Spleen (tissue), 11 donors: Measurements from ENCODE around the gene WNT6. TPM values are rescaled to one million over a fixed set of nuclear protein-coding genes. Genes with fewer than 3 reads are reported as not detected.

Source experiments
- DNase-seq: peaks from one replicate; pipeline ENCODE4 v3.0.0-alpha.2; 2020
- H3K27ac ChIP-seq, 8 donors: fragments of 200-600 bp; sonication (generic) in 7 of 8; 1 replicate in 4 of 8; 2 replicates in 4 of 8; pipeline versions ENCODE4 v1.5.0 to v1.8.0; 2016 to 2021; ENCODE audit warnings: inconsistent platforms in 4 of 8, mild to moderate bottlenecking in 4 of 8, moderate library complexity in 1 of 8
- H3K27me3 ChIP-seq, 7 donors: fragments of 200-600 bp; sonication (generic) in 6 of 7; replicated peaks in 1 of 7; 1 replicate in 4 of 7; 2 replicates in 3 of 7; pipeline versions ENCODE4 v1.5.0 to v1.8.0; 2016 to 2021; ENCODE audit warnings: inconsistent platforms in 3 of 7, mild to moderate bottlenecking in 1 of 7
- H3K36me3 ChIP-seq, 6 donors: fragments of 200-600 bp; sonication (generic) in 5 of 6; 1 replicate in 4 of 6; 2 replicates in 2 of 6; pipeline versions ENCODE4 v1.5.0 to v1.8.0; 2016 to 2021; ENCODE audit warnings: inconsistent platforms in 2 of 6
- H3K4me1 ChIP-seq, 6 donors: fragments of 200-600 bp; sonication (generic) in 5 of 6; 1 replicate in 3 of 6; 2 replicates in 3 of 6; pipeline versions ENCODE4 v1.5.0 to v1.8.0; 2016 to 2021; ENCODE audit warnings: inconsistent platforms in 3 of 6
- H3K4me3 ChIP-seq, 8 donors: fragments of 200-600 bp; sonication (generic) in 7 of 8; 1 replicate in 4 of 8; 2 replicates in 4 of 8; pipeline versions ENCODE4 v1.5.0 to v1.8.0; 2016 to 2021; ENCODE audit warnings: inconsistent platforms in 4 of 8, mild to moderate bottlenecking in 4 of 8, moderate library complexity in 2 of 8
- H3K9me3 ChIP-seq, 8 donors: fragments of 200-600 bp; sonication (generic) in 7 of 8; 1 replicate in 4 of 8; 2 replicates in 4 of 8; pipeline versions ENCODE4 v1.5.0 to v1.8.0; 2016 to 2021; ENCODE audit warnings: inconsistent platforms in 4 of 8
- CTCF ChIP-seq, 11 experiments: fragments of 200-600 bp in 7 of 11; fragments of 450-650 bp in 4 of 11; sonication (generic) in 4 of 11; IDR thresholded peaks in 8 of 11; conservative IDR thresholded peaks in 3 of 11; 1 replicate in 7 of 11; 2 replicates in 4 of 11; pipeline versions ENCODE4 v1.4.0 to v1.8.0; 2016 to 2021; ENCODE audit warnings: antibody characterized with exemption in 11 of 11, inconsistent platforms in 4 of 11, mild to moderate bottlenecking in 1 of 11
- POLR2A ChIP-seq, 3 donors: fragments of 450-650 bp; IDR thresholded peaks; one replicate each; pipeline ENCODE4 v1.5.1; 2017; ENCODE audit warnings: antibody characterized with exemption in 3 of 3, mild to moderate bottlenecking in 1 of 3
- POLR2AphosphoS5 ChIP-seq, 3 donors: sonication (generic); formaldehyde crosslinking; IDR thresholded peaks; one replicate each; pipeline ENCODE4 v1.5.1; 2017; ENCODE audit warnings: antibody characterized with exemption in 3 of 3
- WGBS, 5 donors: extraction: QIAGEN DNeasy Blood & Tissue Kit in 3 of 5; methylation state at CpG; one replicate each; pipeline versions ENCODE4 v1.1.5 to v1.1.7; 2013 to 2018; 5-methylcytosine and 5-hydroxymethylcytosine counted together
- intact Hi-C: fragments of 100-400 bp; cut with DNase I; formaldehyde crosslinking; loops from one replicate; pipeline ENCODE4 v1.15.0; 2023; ENCODE audit warnings: low total_unique reads
- polyA plus RNA-seq, 3 donors: library from polyadenylated mRNA; stranded (reverse); fragments of 200-250 nt; gene quantifications; one replicate each; pipeline ENCODE4 v1.2.1, GENCODE V29; 2013
- total RNA-seq, 7 donors: library from RNA; depleted of rRNA in 3 of 7; stranded (reverse); fragments of >200 nt in 3 of 7; fragmentation: NEBNext Ultra II Directional in 4 of 7; extraction: Animal tissue kit (Norgen Biotek cat#: 25700) in 4 of 7; gene quantifications; one replicate each; pipeline versions ENCODE4 v1.1.0 to v1.2.1, GENCODE V29; 2016 to 2021
- donor health status: healthy with polysubstance abuse.
- donor health status: DM: no; HTN: no; CAD: no; lungs with moderate emphysema.
- donor health status: DM: no; HTN: no; CAD: no.
- donor health status: Bipolar disorder and iron deficiency.
- donor health status: healthy.
- donor health status: DM: no; HTN: no; CAD: no.
- donor health status: DM: yes; HTN: yes; CAD: no.

The WNT6 gene
- total and polyA plus RNA-seq, 10 donors: 1.1 to 10.9 (median 6.7) TPM

DNA sequence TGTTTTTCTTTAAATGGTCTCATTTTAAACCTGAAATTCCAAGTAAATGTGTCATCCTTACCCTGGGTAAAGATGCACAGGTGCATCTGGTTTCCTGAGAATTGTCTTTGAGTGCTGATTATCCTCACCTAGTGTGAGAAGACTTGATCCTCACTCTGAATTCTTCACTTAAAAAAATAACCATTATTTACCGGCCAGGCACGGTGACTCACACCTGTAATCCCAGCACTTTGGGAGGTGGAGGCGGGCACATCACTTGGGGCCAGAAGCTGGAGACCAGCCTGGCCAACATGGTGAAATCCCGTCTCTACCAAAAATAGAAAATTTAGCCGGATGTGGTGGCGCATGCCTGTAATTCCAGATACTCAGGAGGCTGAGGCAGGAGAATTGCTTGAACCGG, 9.9 kb upstream of the WNT6 start:
- intact Hi-C loops: loop anchor here (2.0 to 5.0 kb wide), 2 partner anchors 49 to 137 kb away; partner anchors contain the start of gene TTLL4
- peaks cover 0 to 69% (median 20%) of the 10 kb centered on the region in 7 donors for H3K27me3 ChIP-seq
- H3K4me3 ChIP-seq: no peak overlapping the region
- H3K9me3 ChIP-seq: no peaks in the 10 kb centered on the region
- no peak overlapping the region for H3K27ac ChIP-seq
- no peaks in the 10 kb centered on the region for H3K36me3 ChIP-seq
- TF ChIP-seq POLR2AphosphoS5 (IDR thresholded peaks at IDR 0.05) (no peak), POLR2A (IDR thresholded peaks at IDR 0.05) (no peak)
- peaks cover 0 to 18% (median 5%) of the 10 kb centered on the region in 6 donors for H3K4me1 ChIP-seq
- WGBS, 5 donors: 76 to 88% (median 83%) methylated on average over 7 of the region's 7 CpGs
- DNase-seq: no peak

- 78 to 89% (median 81%) methylated on average over 2 of the region's 2 CpGs for WGBS, 5 donors
- DNase-seq: peak; percentile 18
- H3K9me3 ChIP-seq: no peaks in the 10 kb centered on the region
- no peak overlapping the region for H3K4me3 ChIP-seq
- peaks cover 0 to 79% (median 28%) of the 10 kb centered on the region in 7 donors for H3K27me3 ChIP-seq
- H3K4me1 ChIP-seq: peaks cover 0 to 18% (median 5%) of the 10 kb centered on the region in 6 donors
- no peak overlapping the region for H3K27ac ChIP-seq
- intact Hi-C loops: loop anchor here (2.0 kb wide), 1 partner anchor 48 kb away; no protein-coding TSS in a partner anchor
- H3K36me3 ChIP-seq: no peaks in the 10 kb centered on the region
- TF ChIP-seq POLR2AphosphoS5 (IDR thresholded peaks at IDR 0.05) (no peak), POLR2A (IDR thresholded peaks at IDR 0.05) (no peak), CTCF (IDR thresholded peaks at IDR 0.05 in 8 of 11, conservative IDR thresholded peaks at IDR 0.05 in 3 of 11) (no peak)
These were observed 8.8 kb upstream of the WNT6 start for GRCh38 chr2:218850796-218851195.

GRCh38 chr2:218851286-218851685, 8.3 kb upstream of the WNT6 start:
- intact Hi-C loops: loop anchor here (2.0 kb wide), 1 partner anchor 48 kb away; no protein-coding TSS in a partner anchor
- H3K4me3 ChIP-seq: no peak overlapping the region

GRCh38 chr2:218852911-218853667, 6.5 kb upstream of the WNT6 start:
- WGBS, 5 donors: 23 to 31% (median 25%) methylated on average over 16 of the region's 16 CpGs
- Histone ChIP-seq H3K4me1 (peaks cover 0 to 23% (median 5%) of the 10 kb centered on the region in 6 donors), H3K27ac (no peak overlapping the region), H3K9me3 (no peaks in the 10 kb centered on the region), H3K27me3 (peaks cover 3 to 99% (median 33%) of the 10 kb centered on the region in 7 donors), H3K36me3 (no peaks in the 10 kb centered on the region), H3K4me3 (no peak overlapping the region)
- intact Hi-C loops: no loop called here
- no peak for TF ChIP-seq POLR2A (IDR thresholded peaks at IDR 0.05)
- peak; percentile 44 to 88 (median 81) for TF ChIP-seq CTCF (IDR thresholded peaks at IDR 0.05 in 8 of 11, conservative IDR thresholded peaks at IDR 0.05 in 3 of 11)
- no peak for TF ChIP-seq POLR2AphosphoS5 (IDR thresholded peaks at IDR 0.05)
- DNase-seq: peak; percentile 81

More at GRCh38 chr2:218851286-218851685, 8.3 kb upstream of the WNT6 start:
- TF ChIP-seq POLR2A (IDR thresholded peaks at IDR 0.05): no peak
- TF ChIP-seq CTCF (IDR thresholded peaks at IDR 0.05 in 8 of 11, conservative IDR thresholded peaks at IDR 0.05 in 3 of 11): no peak
- TF ChIP-seq POLR2AphosphoS5 (IDR thresholded peaks at IDR 0.05): no peak
- peaks cover 0 to 84% (median 28%) of the 10 kb centered on the region in 7 donors for H3K27me3 ChIP-seq
- DNase-seq: peak; percentile 32
- no peak overlapping the region for H3K27ac ChIP-seq
- H3K36me3 ChIP-seq: no peaks in the 10 kb centered on the region
- H3K4me1 ChIP-seq: peaks cover 0 to 18% (median 5%) of the 10 kb centered on the region in 6 donors
- 23 to 74% (median 44%) methylated on average over 3 of the region's 3 CpGs for WGBS, 5 donors
- H3K9me3 ChIP-seq: no peaks in the 10 kb centered on the region
